H1 (cell line): ENCODE measurements around the gene FARS2. TPM values are rescaled to one million over a fixed set of nuclear protein-coding genes. Genes with fewer than 3 reads are reported as not detected.

Experiments
- CTCF ChIA-PET: fragments of 300-600 bp; sonication (Branson Sonifier 250); formaldehyde crosslinking; loops from one replicate; lab custom pipeline; 2021; ENCODE audit not compliant: partially characterized antibody; lab: Charles Lee
- POLR2A ChIA-PET: fragments of 300-600 bp; sonication (Branson Sonifier 250); formaldehyde crosslinking; loops from one replicate; lab custom pipeline; 2021; ENCODE audit warnings: inconsistent platforms; ENCODE audit not compliant: partially characterized antibody; lab: Charles Lee
- DNase-seq, 2 experiments: peaks; one replicate each; pipeline versions ENCODE4 v3.0.0 to v3.0.0-alpha.2; 2010 to 2022; ENCODE audit warnings: low spot score in 2 of 2, low read depth in 1 of 2, mixed read lengths in 1 of 2
- FAIRE-seq: peaks from 2 replicates; lab custom pipeline; 2011; peaks lifted over from hg19 to GRCh38; lab: Jason Lieb, UNC
- H2AFZ ChIP-seq: 2 replicates; pipeline ENCODE4 v1.8.1; 2012; ENCODE audit warnings: low read length, inconsistent platforms
- H2AK5ac ChIP-seq: 2 replicates; pipeline ENCODE4 v1.6.1; 2013; ENCODE audit warnings: low read depth, low read length
- H2BK120ac ChIP-seq: replicated peaks from 2 replicates; pipeline ENCODE3; 2013; ENCODE audit warnings: low read depth, low read length, inconsistent platforms
- H2BK12ac ChIP-seq: 2 replicates; pipeline ENCODE4 v1.6.1; 2013; ENCODE audit warnings: low read depth, low read length
- H2BK15ac ChIP-seq: 2 replicates; pipeline ENCODE4 v1.6.1; 2013; ENCODE audit warnings: low read length
- H2BK20ac ChIP-seq: 2 replicates; pipeline ENCODE4 v1.6.1; 2013; ENCODE audit warnings: low read length
- H2BK5ac ChIP-seq: 2 replicates; pipeline ENCODE4 v1.6.1; 2013; ENCODE audit warnings: low read depth, low read length
- H3K14ac ChIP-seq: 2 replicates; pipeline ENCODE4 v1.6.1; 2013; ENCODE audit warnings: inconsistent platforms; ENCODE audit not compliant: insufficient read length
- H3K18ac ChIP-seq: 2 replicates; pipeline ENCODE4 v1.6.1; 2013; ENCODE audit warnings: low read length; ENCODE audit errors: extremely low read depth
- H3K23ac ChIP-seq: 2 replicates; pipeline ENCODE4 v1.6.1; 2013; ENCODE audit warnings: inconsistent platforms; ENCODE audit not compliant: insufficient read length
- H3K23me2 ChIP-seq: 2 replicates; pipeline ENCODE4 v1.6.1; 2013; ENCODE audit warnings: low read depth, low read length
- H3K27ac ChIP-seq: 2 replicates; pipeline ENCODE4 v1.6.1; 2011; ENCODE audit warnings: low read depth, low read length, inconsistent platforms
- H3K27me3 ChIP-seq, 4 experiments: replicated peaks in 1 of 4; 1 replicate in 1 of 4; 2 replicates in 3 of 4; pipeline versions ENCODE4 v1.6.1 to v1.8.1; 2011 to 2013; ENCODE audit warnings: low read length in 3 of 4, mild to moderate bottlenecking in 3 of 4, inconsistent platforms in 2 of 4, mixed read lengths in 2 of 4, moderate library complexity in 1 of 4; ENCODE audit not compliant: control insufficient read depth in 3 of 4, insufficient read depth in 3 of 4; ENCODE audit errors: extremely low read depth in 1 of 4
- H3K36me3 ChIP-seq, 4 experiments: 2 replicates each; pipeline versions ENCODE4 v1.6.1 to v1.8.1; 2011 to 2013; ENCODE audit warnings: mild to moderate bottlenecking in 4 of 4, low read length in 3 of 4, moderate library complexity in 2 of 4, control low read depth in 1 of 4, inconsistent platforms in 1 of 4; ENCODE audit not compliant: insufficient read depth in 4 of 4, control insufficient read depth in 2 of 4
- H3K4ac ChIP-seq: replicated peaks from 2 replicates; pipeline ENCODE3; 2013; ENCODE audit warnings: low read length, low read depth, mixed read lengths, inconsistent platforms; ENCODE audit not compliant: insufficient read length
- H3K4me1 ChIP-seq, 4 experiments: replicated peaks in 1 of 4; 1 replicate in 1 of 4; 2 replicates in 3 of 4; pipeline versions ENCODE4 v1.6.1 to v1.8.1; 2011 to 2013; ENCODE audit warnings: low read length in 3 of 4, inconsistent platforms in 2 of 4, mixed read lengths in 1 of 4; ENCODE audit not compliant: insufficient read depth in 4 of 4, control insufficient read depth in 3 of 4
- H3K4me2 ChIP-seq, 2 experiments: 2 replicates each; pipeline versions ENCODE4 v1.6.1 to v1.8.1; 2011 to 2013; ENCODE audit warnings: low read depth in 2 of 2, low read length in 2 of 2, control low read depth in 1 of 2, inconsistent platforms in 1 of 2, mild to moderate bottlenecking in 1 of 2; ENCODE audit not compliant: insufficient read depth in 1 of 2
- H3K4me3 ChIP-seq, 4 experiments: fragments of 200-600, 300-600 bp in 1 of 4; sonication (generic), shearing (Covaris generic), sonication (Bioruptor Twin) in 1 of 4; 2 replicates each; pipeline versions ENCODE4 v1.5.1 to v1.8.1; 2011 to 2016; ENCODE audit warnings: low read length in 4 of 4, low read depth in 3 of 4, control low read depth in 2 of 4, inconsistent platforms in 2 of 4, mild to moderate bottlenecking in 2 of 4, mixed read lengths in 1 of 4, moderate library complexity in 1 of 4; ENCODE audit not compliant: insufficient read depth in 2 of 4; ENCODE audit errors: extremely low read depth in 1 of 4
- H3K56ac ChIP-seq: replicated peaks from 2 replicates; pipeline ENCODE3; 2013; ENCODE audit warnings: low read depth, mild to moderate bottlenecking, mixed read lengths, low read length, inconsistent platforms; ENCODE audit not compliant: insufficient read length
- H3K79me1 ChIP-seq: 2 replicates; pipeline ENCODE4 v1.6.1; 2013; ENCODE audit warnings: low read depth, low read length, control low read depth
- H3K79me2 ChIP-seq, 2 experiments: 2 replicates each; pipeline versions ENCODE4 v1.6.1 to v1.8.1; 2012 to 2013; ENCODE audit warnings: low read length in 2 of 2, mild to moderate bottlenecking in 2 of 2, inconsistent platforms in 1 of 2; ENCODE audit not compliant: insufficient read depth in 2 of 2, control insufficient read depth in 1 of 2
- H3K9ac ChIP-seq, 4 experiments: replicated peaks in 1 of 4; 1 replicate in 1 of 4; 2 replicates in 3 of 4; pipeline versions ENCODE4 v1.6.1 to v1.8.1; 2011 to 2013; ENCODE audit warnings: low read depth in 3 of 4, low read length in 3 of 4, control low read depth in 2 of 4, mild to moderate bottlenecking in 2 of 4, moderate library complexity in 2 of 4, inconsistent platforms in 1 of 4; ENCODE audit errors: extremely low read depth in 1 of 4
- H3K9me3 ChIP-seq, 2 experiments: 2 replicates each; pipeline versions ENCODE4 v1.6.1 to v1.8.1; 2012 to 2013; ENCODE audit warnings: mild to moderate bottlenecking in 2 of 2, moderate library complexity in 2 of 2, control low read depth in 1 of 2, inconsistent platforms in 1 of 2, low read depth in 1 of 2, low read length in 1 of 2, mixed read lengths in 1 of 2; ENCODE audit not compliant: insufficient read depth in 2 of 2
- H4K20me1 ChIP-seq, 2 experiments: replicated peaks in 1 of 2; 2 replicates each; pipeline versions ENCODE3 to v1.8.1; 2011 to 2013; ENCODE audit warnings: inconsistent platforms in 2 of 2, low read length in 2 of 2, mild to moderate bottlenecking in 1 of 2; ENCODE audit not compliant: insufficient read depth in 2 of 2, control insufficient read depth in 1 of 2
- H4K5ac ChIP-seq: 2 replicates; pipeline ENCODE4 v1.6.1; 2013; ENCODE audit warnings: low read length, low read depth, mixed read lengths, inconsistent platforms; ENCODE audit not compliant: insufficient read length
- H4K8ac ChIP-seq: 2 replicates; pipeline ENCODE4 v1.8.0; 2013; ENCODE audit warnings: mild to moderate bottlenecking, moderate library complexity, low read length, inconsistent platforms; ENCODE audit not compliant: insufficient read depth; ENCODE audit errors: extremely low read depth
- H4K91ac ChIP-seq: replicated peaks from 2 replicates; pipeline ENCODE3; 2013; ENCODE audit warnings: low read length, mixed read lengths, inconsistent platforms; ENCODE audit not compliant: insufficient read length
- ASH2L ChIP-seq: fragments of 200-600, 300-600 bp; sonication (generic); IDR thresholded peaks from one replicate; pipeline ENCODE4 v1.7.1; 2017; ENCODE audit warnings: low read length
- BCL11A ChIP-seq, 2 experiments: IDR thresholded peaks; one replicate each; pipeline ENCODE4 v1.6.1; 2011; ENCODE audit warnings: low read depth in 2 of 2, low read length in 2 of 2, mild to moderate bottlenecking in 2 of 2
- EGR1 ChIP-seq: IDR thresholded peaks from 2 replicates; pipeline ENCODE4 v1.6.1; 2011; ENCODE audit warnings: low read depth, low read length, borderline replicate concordance
- EZH2 ChIP-seq: fragments of 200-600 bp; sonication (generic); IDR thresholded peaks from 2 replicates; pipeline ENCODE4 v1.7.1; 2012; ENCODE audit warnings: low read depth, mild to moderate bottlenecking, moderate library complexity, low read length, inconsistent platforms; ENCODE audit not compliant: severe bottlenecking
- HDAC2 ChIP-seq, 2 experiments: fragments of 300-600 bp in 1 of 2; sonication (generic) in 1 of 2; IDR thresholded peaks; 2 replicates each; pipeline ENCODE4 v1.6.1; 2011 to 2012; ENCODE audit warnings: low read depth in 2 of 2, low read length in 2 of 2, mild to moderate bottlenecking in 2 of 2, moderate library complexity in 2 of 2, borderline replicate concordance in 1 of 2, inconsistent platforms in 1 of 2
- HDAC6 ChIP-seq: IDR thresholded peaks from one replicate; pipeline ENCODE4 v1.7.1; 2012; ENCODE audit warnings: low read depth, mild to moderate bottlenecking, inconsistent platforms, low read length, moderate library complexity
- MAFK ChIP-seq: IDR thresholded peaks from 2 replicates; pipeline ENCODE4 v1.6.1; 2012; ENCODE audit warnings: low read depth, mild to moderate bottlenecking, improper control_type of control experiment, low read length
- POU5F1 ChIP-seq: IDR thresholded peaks from 2 replicates; pipeline ENCODE4 v1.6.1; 2011; ENCODE audit warnings: low read depth, mild to moderate bottlenecking, low read length, moderate library complexity
- RAD21 ChIP-seq, 2 experiments: IDR thresholded peaks in 1 of 2; conservative IDR thresholded peaks in 1 of 2; 2 replicates each; pipeline ENCODE4 v1.6.1; 2011; ENCODE audit warnings: low read depth in 2 of 2, low read length in 2 of 2, improper control_type of control experiment in 1 of 2, inconsistent platforms in 1 of 2, mild to moderate bottlenecking in 1 of 2, moderate library complexity in 1 of 2
- SAP30 ChIP-seq: fragments of 300-600 bp; sonication (generic); IDR thresholded peaks from 2 replicates; pipeline ENCODE4 v1.7.1; 2012; ENCODE audit warnings: low read length, moderate library complexity, mild to moderate bottlenecking, inconsistent platforms; ENCODE audit not compliant: insufficient read depth, insufficient replicate concordance
- SIRT6 ChIP-seq: IDR thresholded peaks from one replicate; pipeline ENCODE4 v1.7.1; 2012; ENCODE audit warnings: low read length, inconsistent platforms
- SP2 ChIP-seq: IDR thresholded peaks from 2 replicates; pipeline ENCODE4 v1.6.1; 2012; ENCODE audit warnings: mild to moderate bottlenecking, low read length, inconsistent platforms
- TAF7 ChIP-seq: optimal IDR thresholded peaks from 2 replicates; pipeline ENCODE3; 2011; ENCODE audit warnings: low read depth, mild to moderate bottlenecking, inconsistent platforms, low read length, moderate library complexity, borderline replicate concordance
- TBP ChIP-seq: IDR thresholded peaks from 2 replicates; pipeline ENCODE4 v1.6.1; 2011; ENCODE audit warnings: low read depth, low read length, improper control_type of control experiment
- WGBS, 2 experiments: shearing (Covaris generic) in 1 of 2; methylation state at CpG; one replicate each; pipeline versions ENCODE4 v1.1.6 to v1.1.7; 2013 to 2015; ENCODE audit warnings: low lambda C conversion rate in 2 of 2, mixed read lengths in 2 of 2, inconsistent platforms in 1 of 2, low coverage in 1 of 2, missing lambda C conversion rate in 1 of 2; ENCODE audit not compliant: insufficient replicate concordance in 2 of 2, insufficient coverage in 1 of 2, insufficient read length in 1 of 2; ENCODE audit errors: extremely low coverage in 1 of 2, missing lambda C conversion rate in 1 of 2; 5-methylcytosine and 5-hydroxymethylcytosine counted together
- polyA plus RNA-seq, 7 experiments: library from polyadenylated mRNA; depleted of rRNA in 3 of 7; stranded (reverse) in 5 of 7; unstranded in 2 of 7; fragments of >200 nt in 5 of 7; fragments of 200-250 nt in 2 of 7; gene quantifications; 1 replicate in 5 of 7; 2 replicates in 1 of 7; 4 replicates in 1 of 7; pipeline versions ENCODE4 v1.2.1 to v1.2.3, GENCODE V29; 2011 to 2013; ENCODE audit warnings: missing spikeins in 2 of 7, mixed read lengths in 2 of 7
- total RNA-seq: library from RNA; stranded (reverse); fragmentation: NEBNext Ultra II Directional; extraction: Animal tissue kit (Norgen Biotek cat#: 25700); gene quantifications from 2 replicates; pipeline ENCODE4 v1.2.1, GENCODE V29; 2021

Gene FARS2
- total and polyA plus RNA-seq, 2 of the 8 experiments (the other 6 are each of a cell fraction or from before 2014, with no cell fraction given), result 11.7 to 14.4 TPM

GRCh38 chr6:5457041-5457440 lies 195.7 kb downstream of the FARS2 start:
- Histone ChIP-seq H3K9me3 (no peaks in the 10 kb centered on the region), H3K79me2 (no peaks in the 10 kb centered on the region; a peak in 1 of 4 replicates), H2BK20ac (no peak overlapping the region)
- TF ChIP-seq EZH2 (no peak), TBP (no peak), MAFK (no peak), RAD21 (IDR thresholded peaks at IDR 0.05 in 1 of 2, conservative IDR thresholded peaks at IDR 0.05 in 1 of 2; ENCODE audit: low read depth in 2 of 2, low read length in 2 of 2) (no peak), TAF7 (no peak), SAP30 (no peak), SIRT6 (no peak), SP2 (no peak), HDAC2 (IDR thresholded peaks at IDR 0.05; ENCODE audit: borderline replicate concordance in 1 of 2, low read depth in 2 of 2, low read length in 2 of 2) (no peak), BCL11A (IDR thresholded peaks at IDR 0.05; ENCODE audit: low read depth in 2 of 2, low read length in 2 of 2) (no peak), EGR1 (no peak), HDAC6 (no peak), POU5F1 (no peak), ASH2L (no peak)

More at GRCh38 chr6:5457041-5457440, 195.7 kb downstream of the FARS2 start:
- Histone ChIP-seq H2BK12ac (no peak overlapping the region), H3K27me3 (no peaks in the 10 kb centered on the region), H3K27ac (no peak overlapping the region), H3K18ac (no peak overlapping the region), H3K4me2 (no peak overlapping the region), H3K4me3 (no peak overlapping the region), H2BK120ac (no peak overlapping the region), H3K4me1 (peaks cover 0 to 5% (median 4%) of the 10 kb centered on the region in 4 experiments; a peak in 5 of 7 replicates), H3K9ac (no peak overlapping the region; a peak in 1 of 7 replicates), H3K23ac (no peak overlapping the region), H4K20me1 (no peaks in the 10 kb centered on the region), H4K8ac (peak overlapping the region; percentile 72; the same call in 1 of the 2 replicates), H2AK5ac (peak overlapping the region; percentile 71), H2BK15ac (0 out of 2 replicates have a peak overlapping the region, but pooled peaks have one; percentile 10), H3K56ac (no peak overlapping the region), H3K36me3 (no peaks in the 10 kb centered on the region), H2BK5ac (no peak overlapping the region), H4K91ac (no peak overlapping the region), H3K14ac (no peak overlapping the region), H3K23me2 (peaks cover 3% of the 10 kb centered on the region; the same call in 1 of the 2 replicates), H3K79me1 (peaks cover 2% of the 10 kb centered on the region; the same call in 1 of the 2 replicates), H3K4ac (no peak overlapping the region), H2AFZ (no peak overlapping the region), H4K5ac (no peak overlapping the region)
- WGBS, 2 experiments, result 87% methylated on average over 9 of the region's 9 CpGs; no CpG with 5 or more reads in 1 of the 2 experiments
- ChIA-PET POLR2A (no interaction called here), CTCF (interaction anchor here (0.9 to 3.7 kb wide), 5 partner anchors 13 to 398 kb away, joined by 3 to 36 read pairs (median 4); no protein-coding TSS in a partner anchor)
- DNase-seq, result no peak
- no peak for FAIRE-seq
